Panc1 (cell line): Measurements from ENCODE around the gene CRELD2. TPM values are rescaled to one million over a fixed set of nuclear protein-coding genes. Genes with fewer than 3 reads are reported as not detected.

Experiments
- ATAC-seq: fragments of 200-7000 bp; cut with Tn5 transposase; 2 replicates; pipeline ENCODE4 v1.9.1; 2020; ENCODE audit warnings: mild to moderate bottlenecking, moderate library complexity
- BruUV-seq: library from RNA; stranded (reverse); fragments of 400-500 nt; replicated peaks from 2 replicates; lab custom pipeline; 2021; lab: Mats Ljungman, UMichigan
- CTCF ChIA-PET: fragments of 300-600 bp; sonication (Branson Sonifier 250); formaldehyde crosslinking; loops from one replicate; lab custom pipeline; 2022; ENCODE audit warnings: antibody characterized with exemption; lab: Charles Lee
- POLR2A ChIA-PET: fragments of 300-600 bp; sonication (Branson Sonifier 250); formaldehyde crosslinking; loops from one replicate; lab custom pipeline; 2022; ENCODE audit warnings: antibody characterized with exemption; lab: Charles Lee
- DNase-seq: peaks from one replicate; pipeline ENCODE4 v3.0.0-alpha.2; 2010; ENCODE audit warnings: low read depth, low spot score
- H3K27ac ChIP-seq: 2 replicates; pipeline ENCODE4 v1.5.1; 2011; ENCODE audit warnings: mild to moderate bottlenecking, low read length, inconsistent platforms
- H3K27me3 ChIP-seq: fragments of 200-500 bp; sonication (Bioruptor generic); 2 replicates; pipeline ENCODE4 v1.6.0; 2014; ENCODE audit warnings: low read length, inconsistent platforms; ENCODE audit not compliant: control insufficient read depth, insufficient read depth
- H3K36me3 ChIP-seq: fragments of 200-500 bp; sonication (Bioruptor generic); 2 replicates; pipeline ENCODE4 v1.5.1; 2014; ENCODE audit warnings: inconsistent platforms, mild to moderate bottlenecking, low read length, moderate library complexity; ENCODE audit not compliant: control insufficient read depth, insufficient read depth
- H3K4me1 ChIP-seq: 2 replicates; pipeline ENCODE4 v1.5.1; 2011; ENCODE audit warnings: inconsistent platforms, mild to moderate bottlenecking, low read length, moderate library complexity; ENCODE audit not compliant: control insufficient read depth, insufficient read depth
- H3K4me3 ChIP-seq, 2 experiments: 2 replicates each; pipeline ENCODE4 v1.5.1; 2011 to 2012; ENCODE audit warnings: low read depth in 2 of 2, low read length in 2 of 2, mild to moderate bottlenecking in 2 of 2, inconsistent platforms in 1 of 2, moderate library complexity in 1 of 2
- H3K9me3 ChIP-seq: fragments of 200-500 bp; sonication (Bioruptor generic); 2 replicates; pipeline ENCODE4 v1.5.1; 2014; ENCODE audit warnings: low read depth, mild to moderate bottlenecking, inconsistent platforms, low read length, moderate library complexity; ENCODE audit not compliant: control insufficient read depth, insufficient read depth
- POLR2AphosphoS5 ChIP-seq: IDR thresholded peaks from 2 replicates; pipeline ENCODE4 v1.6.1; 2012; ENCODE audit warnings: mild to moderate bottlenecking, low read depth, low read length, moderate library complexity
- SIN3A ChIP-seq: IDR thresholded peaks from 2 replicates; pipeline ENCODE4 v1.6.1; 2012; ENCODE audit warnings: low read depth, mild to moderate bottlenecking, low read length, moderate library complexity, borderline replicate concordance; ENCODE audit not compliant: insufficient read depth
- TCF7L2 ChIP-seq: IDR thresholded peaks from 2 replicates; pipeline ENCODE4 v1.6.1; 2011; ENCODE audit warnings: mild to moderate bottlenecking, low read depth, low read length, inconsistent platforms
- in situ Hi-C: cut with HindIII; loops from 2 replicates; pipeline ENCODE4 v1.10.0; 2016; ENCODE audit warnings: low sequenced_read_pairs, low pct_unique_long_range_greater_than_20kb
- intact Hi-C: fragments of 100-400 bp; cut with micrococcal nuclease; formaldehyde crosslinking; loops from one replicate; pipeline ENCODE4 v1.10.0; 2022; ENCODE audit not compliant: unreplicated experiment
- total RNA-seq: library from RNA; stranded (reverse); gene quantifications from one replicate; pipeline ENCODE4 v1.2.1, GENCODE V29; 2021; ENCODE audit not compliant: unreplicated experiment
- TF ChIP-seq, protein P1 (sequence below), 2 experiments: IDR thresholded peaks; 2 replicates each; pipeline ENCODE4 v1.6.1; 2011 to 2012; ENCODE audit warnings: low read depth in 2 of 2, control low read depth in 1 of 2, low read length in 1 of 2, mild to moderate bottlenecking in 1 of 2, moderate library complexity in 1 of 2; ENCODE audit not compliant: insufficient read depth in 1 of 2
- TF ChIP-seq, protein P2 (sequence below): fragments of 450-650 bp; IDR thresholded peaks from 2 replicates; pipeline ENCODE4 v1.5.1; 2017; ENCODE audit warnings: mild to moderate bottlenecking

Gene CRELD2
- total RNA-seq, 1 experiment from 2014 or later, result 59.7 TPM

DNA sequence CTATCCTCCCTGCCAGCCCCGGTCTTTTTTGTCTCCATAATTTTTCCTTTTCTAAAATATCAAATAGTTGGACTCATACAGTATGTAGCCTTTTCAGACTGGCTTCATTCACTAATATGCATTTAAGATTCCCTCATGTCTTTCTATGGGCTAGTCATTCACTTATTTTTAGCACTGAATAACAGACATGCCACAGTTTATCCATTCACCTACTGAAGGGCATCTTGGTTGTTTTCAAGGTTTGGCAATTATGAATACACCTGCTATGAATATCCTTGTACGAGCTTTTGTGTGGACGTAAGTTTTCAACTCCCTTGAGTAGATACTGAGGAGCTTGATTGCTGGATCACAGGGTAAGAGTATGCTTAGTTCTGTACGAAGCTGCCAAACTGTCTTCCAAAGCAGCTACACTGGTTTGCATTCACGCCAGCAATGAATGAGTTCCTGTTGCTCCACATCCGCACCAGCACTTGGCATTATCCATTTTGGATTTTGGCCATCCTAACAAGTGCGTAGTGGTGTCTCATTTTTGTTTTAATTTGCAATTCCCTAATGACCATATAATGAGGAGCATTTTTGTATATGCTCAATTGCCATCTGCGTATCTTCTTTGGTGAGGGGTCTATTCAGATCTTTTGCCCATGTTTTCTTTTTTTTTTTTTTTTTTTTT lies 21.3 kb upstream of the CRELD2 start:
- no peaks in the 10 kb centered on the region for H3K9me3 ChIP-seq
- ATAC-seq (no peak), DNase-seq (no peak)
- CTCF ChIA-PET, result no interaction called here
- intact Hi-C loops, result no loop called here
- no peaks in the 10 kb centered on the region for H3K36me3 ChIP-seq
- no peaks in the 10 kb centered on the region for H3K4me1 ChIP-seq
- H3K27me3 ChIP-seq, result no peaks in the 10 kb centered on the region
- TF ChIP-seq, protein P1, sequence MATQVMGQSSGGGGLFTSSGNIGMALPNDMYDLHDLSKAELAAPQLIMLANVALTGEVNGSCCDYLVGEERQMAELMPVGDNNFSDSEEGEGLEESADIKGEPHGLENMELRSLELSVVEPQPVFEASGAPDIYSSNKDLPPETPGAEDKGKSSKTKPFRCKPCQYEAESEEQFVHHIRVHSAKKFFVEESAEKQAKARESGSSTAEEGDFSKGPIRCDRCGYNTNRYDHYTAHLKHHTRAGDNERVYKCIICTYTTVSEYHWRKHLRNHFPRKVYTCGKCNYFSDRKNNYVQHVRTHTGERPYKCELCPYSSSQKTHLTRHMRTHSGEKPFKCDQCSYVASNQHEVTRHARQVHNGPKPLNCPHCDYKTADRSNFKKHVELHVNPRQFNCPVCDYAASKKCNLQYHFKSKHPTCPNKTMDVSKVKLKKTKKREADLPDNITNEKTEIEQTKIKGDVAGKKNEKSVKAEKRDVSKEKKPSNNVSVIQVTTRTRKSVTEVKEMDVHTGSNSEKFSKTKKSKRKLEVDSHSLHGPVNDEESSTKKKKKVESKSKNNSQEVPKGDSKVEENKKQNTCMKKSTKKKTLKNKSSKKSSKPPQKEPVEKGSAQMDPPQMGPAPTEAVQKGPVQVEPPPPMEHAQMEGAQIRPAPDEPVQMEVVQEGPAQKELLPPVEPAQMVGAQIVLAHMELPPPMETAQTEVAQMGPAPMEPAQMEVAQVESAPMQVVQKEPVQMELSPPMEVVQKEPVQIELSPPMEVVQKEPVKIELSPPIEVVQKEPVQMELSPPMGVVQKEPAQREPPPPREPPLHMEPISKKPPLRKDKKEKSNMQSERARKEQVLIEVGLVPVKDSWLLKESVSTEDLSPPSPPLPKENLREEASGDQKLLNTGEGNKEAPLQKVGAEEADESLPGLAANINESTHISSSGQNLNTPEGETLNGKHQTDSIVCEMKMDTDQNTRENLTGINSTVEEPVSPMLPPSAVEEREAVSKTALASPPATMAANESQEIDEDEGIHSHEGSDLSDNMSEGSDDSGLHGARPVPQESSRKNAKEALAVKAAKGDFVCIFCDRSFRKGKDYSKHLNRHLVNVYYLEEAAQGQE (IDR thresholded peaks at IDR 0.05; ENCODE audit: insufficient read depth in 1 of 2, low read depth in 2 of 2, low read length in 1 of 2), result no peak
- no peak for TF ChIP-seq POLR2AphosphoS5
- no peak for TF ChIP-seq SIN3A
- TF ChIP-seq TCF7L2, result no peak
- TF ChIP-seq, protein P2, sequence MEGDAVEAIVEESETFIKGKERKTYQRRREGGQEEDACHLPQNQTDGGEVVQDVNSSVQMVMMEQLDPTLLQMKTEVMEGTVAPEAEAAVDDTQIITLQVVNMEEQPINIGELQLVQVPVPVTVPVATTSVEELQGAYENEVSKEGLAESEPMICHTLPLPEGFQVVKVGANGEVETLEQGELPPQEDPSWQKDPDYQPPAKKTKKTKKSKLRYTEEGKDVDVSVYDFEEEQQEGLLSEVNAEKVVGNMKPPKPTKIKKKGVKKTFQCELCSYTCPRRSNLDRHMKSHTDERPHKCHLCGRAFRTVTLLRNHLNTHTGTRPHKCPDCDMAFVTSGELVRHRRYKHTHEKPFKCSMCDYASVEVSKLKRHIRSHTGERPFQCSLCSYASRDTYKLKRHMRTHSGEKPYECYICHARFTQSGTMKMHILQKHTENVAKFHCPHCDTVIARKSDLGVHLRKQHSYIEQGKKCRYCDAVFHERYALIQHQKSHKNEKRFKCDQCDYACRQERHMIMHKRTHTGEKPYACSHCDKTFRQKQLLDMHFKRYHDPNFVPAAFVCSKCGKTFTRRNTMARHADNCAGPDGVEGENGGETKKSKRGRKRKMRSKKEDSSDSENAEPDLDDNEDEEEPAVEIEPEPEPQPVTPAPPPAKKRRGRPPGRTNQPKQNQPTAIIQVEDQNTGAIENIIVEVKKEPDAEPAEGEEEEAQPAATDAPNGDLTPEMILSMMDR, result no peak
- POLR2A ChIA-PET, result no interaction called here
- BruUV-seq, result TSS peak; percentile 75
- in situ Hi-C loops, result no loop called here
- no peak overlapping the region for H3K4me3 ChIP-seq
- no peak overlapping the region for H3K27ac ChIP-seq

DNA sequence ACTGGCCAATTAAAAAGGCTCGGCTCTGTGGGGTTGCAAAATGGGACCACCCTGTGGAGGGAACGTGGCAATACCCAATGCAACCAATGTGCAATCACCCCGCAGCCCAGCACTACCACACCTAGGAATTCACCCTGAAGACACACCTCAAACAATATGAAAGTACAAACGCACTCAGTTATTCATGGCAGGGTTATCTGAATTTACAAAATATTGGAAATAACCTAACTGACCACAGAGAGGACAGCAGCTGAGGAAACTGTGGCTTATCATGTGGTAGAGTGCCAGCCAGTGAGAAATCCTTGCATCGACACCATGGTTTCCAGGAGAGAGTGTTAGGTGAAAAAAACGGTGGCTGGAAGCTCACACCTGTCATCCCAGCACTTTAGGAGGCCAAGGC lies 18.9 kb upstream of the CRELD2 start:
- ChIA-PET CTCF (no interaction called here), POLR2A (no interaction called here)
- H3K4me3 ChIP-seq, result no peak overlapping the region
- no peak overlapping the region for H3K27ac ChIP-seq
- DNase-seq, result no peak
- no peaks in the 10 kb centered on the region for H3K9me3 ChIP-seq
- in situ Hi-C loops, result no loop called here
- ATAC-seq, result no peak
- BruUV-seq, result no TSS peak
- TF ChIP-seq, protein P1 (IDR thresholded peaks at IDR 0.05; ENCODE audit: insufficient read depth in 1 of 2, low read depth in 2 of 2, low read length in 1 of 2), result no peak
- TF ChIP-seq SIN3A (no peak), TCF7L2 (no peak), POLR2AphosphoS5 (no peak)
- TF ChIP-seq, protein P2, result no peak
- H3K27me3 ChIP-seq, result no peaks in the 10 kb centered on the region
- no peaks in the 10 kb centered on the region for H3K36me3 ChIP-seq
- intact Hi-C loops, result no loop called here
- H3K4me1 ChIP-seq, result no peaks in the 10 kb centered on the region
